Aorta (tissue), 5 donors: ENCODE data around the gene GAL3ST3. TPM values are rescaled to one million over a fixed set of nuclear protein-coding genes. Genes with fewer than 3 reads are reported as not detected.
"Not testable (repeated sequence)": the region's sequence is repeated elsewhere in the genome, so short reads cannot be mapped to it uniquely, and the experiment has no call there.

Experiments
- ATAC-seq: fragments of 200-7000 bp; cut with Tn5 transposase; one replicate; pipeline ENCODE4 v1.9.1; 2022; ENCODE audit warnings: moderate library complexity; ENCODE audit not compliant: low FRiP score
- DNase-seq, 2 donors: peaks; one replicate each; pipeline ENCODE4 v3.0.0-alpha.2; 2020
- H3K27ac ChIP-seq, 2 donors: one replicate each; pipeline ENCODE4 v1.5.1; 2013; ENCODE audit warnings: low read length in 2 of 2, mild to moderate bottlenecking in 2 of 2, moderate library complexity in 2 of 2, control low read depth in 1 of 2, inconsistent platforms in 1 of 2, low read depth in 1 of 2
- H3K27me3 ChIP-seq, 2 donors: one replicate each; pipeline ENCODE4 v1.6.1; 2013; ENCODE audit warnings: control low read depth in 1 of 2, low read length in 1 of 2, mild to moderate bottlenecking in 1 of 2, moderate library complexity in 1 of 2; ENCODE audit not compliant: insufficient read depth in 2 of 2, control insufficient read depth in 1 of 2
- H3K36me3 ChIP-seq, 2 donors: one replicate each; pipeline ENCODE4 v1.6.1; 2013; ENCODE audit warnings: control low read depth in 1 of 2, low read length in 1 of 2, mild to moderate bottlenecking in 1 of 2; ENCODE audit not compliant: insufficient read depth in 2 of 2, control insufficient read depth in 1 of 2
- H3K4me1 ChIP-seq, 2 donors: one replicate each; pipeline ENCODE4 v1.6.1; 2013; ENCODE audit warnings: low read length in 2 of 2, control low read depth in 1 of 2, mild to moderate bottlenecking in 1 of 2, moderate library complexity in 1 of 2; ENCODE audit not compliant: insufficient read depth in 2 of 2, control insufficient read depth in 1 of 2
- H3K4me3 ChIP-seq, 2 donors: one replicate each; pipeline ENCODE4 v1.5.1; 2013; ENCODE audit warnings: low read length in 2 of 2, control low read depth in 1 of 2, mild to moderate bottlenecking in 1 of 2
- H3K9me3 ChIP-seq: one replicate; pipeline ENCODE4 v1.6.1; 2013; ENCODE audit warnings: mild to moderate bottlenecking, low read length; ENCODE audit not compliant: control insufficient read depth
- WGBS, 2 donors: extraction: QIAGEN DNeasy Blood & Tissue Kit; methylation state at CpG; one replicate each; pipeline ENCODE4 v1.1.7; 2013; 5-methylcytosine and 5-hydroxymethylcytosine counted together
- intact Hi-C, 2 donors: fragments of 100-400 bp; cut with DNase I; formaldehyde crosslinking; loops; one replicate each; pipeline versions ENCODE4 v1.14.2 to v1.15.0; 2022
- polyA plus RNA-seq, 2 donors: library from polyadenylated mRNA; stranded (reverse); fragments of 200-250 nt; gene quantifications; one replicate each; pipeline ENCODE4 v1.2.3, GENCODE V29; 2013
- total RNA-seq, 2 donors: library from RNA; stranded (reverse); fragmentation: NEBNext Ultra II Directional; extraction: Animal tissue kit (Norgen Biotek cat#: 25700); gene quantifications; one replicate each; pipeline ENCODE4 v1.2.1, GENCODE V29; 2021
- donor health status: healthy with polysubstance abuse.
- donor health status: Bipolar disorder and iron deficiency.
- donor health status: DM: no; HTN: no; CAD: no.
- donor health status: DM: no; HTN: no; CAD: no.
- donor health status: DM: yes; HTN: yes; CAD: no.

The GAL3ST3 gene
- total and polyA plus RNA-seq, 4 donors: not detected

- WGBS, 2 donors: 20 to 22% methylated on average over 5 of the region's 5 CpGs
- Histone ChIP-seq H3K4me3 (no peak overlapping the region), H3K4me1 (peaks cover 5 to 12% of the 10 kb centered on the region in 2 donors), H3K27me3 (no peaks in the 10 kb centered on the region), H3K9me3 (no peaks in the 10 kb centered on the region), H3K27ac (peak overlapping the region in 1 of 2 donors; percentile 29), H3K36me3 (no peaks in the 10 kb centered on the region)
- ATAC-seq (no peak), DNase-seq (peak in 1 of 2 donors; percentile 77)
- intact Hi-C loops: no loop called here
Observed at GRCh38 chr11:66081505-66081904, 32.5 kb upstream of the GAL3ST3 start.

- H3K27me3 ChIP-seq: no peaks in the 10 kb centered on the region
- no peaks in the 10 kb centered on the region for H3K36me3 ChIP-seq
- peaks cover 7 to 12% of the 10 kb centered on the region in 2 donors for H3K4me1 ChIP-seq
- H3K4me3 ChIP-seq: no peak overlapping the region
- 50 to 52% methylated on average over 9 of the region's 9 CpGs for WGBS, 2 donors
- intact Hi-C loops: no loop called here
- ATAC-seq (peak; percentile 80), DNase-seq (peak; percentile 76 to 83)
- no peaks in the 10 kb centered on the region for H3K9me3 ChIP-seq
- H3K27ac ChIP-seq: peak overlapping the region in 1 of 2 donors; percentile 55
Observed at GRCh38 chr11:66080055-66080817, 31.3 kb upstream of the GAL3ST3 start.

GRCh38 chr11:66078949-66079348 is 30.0 kb upstream of the GAL3ST3 start:
- intact Hi-C loops: loop anchor here in 1 of 2 donors (10.0 kb wide), 1 partner anchor 186 kb away; the partner anchor contains the start of gene RAB1B
- not testable (repeated sequence) for H3K36me3 ChIP-seq, H3K27me3 ChIP-seq, H3K9me3 ChIP-seq, ATAC-seq, H3K4me3 ChIP-seq, DNase-seq, H3K27ac ChIP-seq
- peaks cover 7 to 10% of the 10 kb centered on the region in 2 donors for H3K4me1 ChIP-seq
- 84 to 85% methylated on average over 7 of the region's 7 CpGs for WGBS, 2 donors

- peaks cover 4 to 5% of the 10 kb centered on the region in 2 donors for H3K4me1 ChIP-seq
- no peaks in the 10 kb centered on the region for H3K27me3 ChIP-seq
- DNase-seq: no peak
- WGBS, 2 donors: 83 to 84% methylated on average over 3 of the region's 3 CpGs
- no peak overlapping the region for H3K27ac ChIP-seq
- no peak overlapping the region for H3K4me3 ChIP-seq
- intact Hi-C loops: loop anchor here in 1 of 2 donors (10.0 kb wide), 1 partner anchor 187 kb away; the partner anchor contains the start of gene RAB1B
- H3K9me3 ChIP-seq: no peaks in the 10 kb centered on the region
- no peak for ATAC-seq
- H3K36me3 ChIP-seq: peaks cover 0 to 2% of the 10 kb centered on the region in 2 donors
Observed at GRCh38 chr11:66077927-66078326, 29.0 kb upstream of the GAL3ST3 start.

- Histone ChIP-seq H3K27ac (peak overlapping the region in 1 of 2 donors; percentile 38), H3K4me3 (no peak overlapping the region), H3K4me1 (peaks cover 3 to 4% of the 10 kb centered on the region in 2 donors), H3K27me3 (no peaks in the 10 kb centered on the region), H3K9me3 (no peaks in the 10 kb centered on the region), H3K36me3 (peaks cover 0 to 2% of the 10 kb centered on the region in 2 donors)
- no peak for DNase-seq
- intact Hi-C loops: loop anchor here in 1 of 2 donors (10.0 kb wide), 1 partner anchor 188 kb away; the partner anchor contains the start of gene RAB1B
- ATAC-seq: no peak
- 33% methylated on average over 9 of the region's 9 CpGs for WGBS, 2 donors
Observed at GRCh38 chr11:66076561-66076960, 27.6 kb upstream of the GAL3ST3 start.

- Histone ChIP-seq H3K27me3 (no peaks in the 10 kb centered on the region), H3K36me3 (peaks cover 0 to 2% of the 10 kb centered on the region in 2 donors), H3K4me3 (no peak overlapping the region), H3K4me1 (peaks cover 0 to 3% of the 10 kb centered on the region in 2 donors), H3K9me3 (no peaks in the 10 kb centered on the region), H3K27ac (no peak overlapping the region)
- ATAC-seq (no peak), DNase-seq (no peak)
- intact Hi-C loops: loop anchor here in 1 of 2 donors (10.0 kb wide), 1 partner anchor 190 kb away; the partner anchor contains the start of gene RAB1B
- 96 to 97% methylated on average over 4 of the region's 4 CpGs for WGBS, 2 donors
Observed at GRCh38 chr11:66075273-66075672, 26.3 kb upstream of the GAL3ST3 start.

GRCh38 chr11:66073669-66074068 is 24.7 kb upstream of the GAL3ST3 start:
- Histone ChIP-seq H3K4me3 (no peak overlapping the region), H3K27ac (no peak overlapping the region), H3K9me3 (no peaks in the 10 kb centered on the region), H3K27me3 (no peaks in the 10 kb centered on the region), H3K36me3 (peaks cover 0 to 2% of the 10 kb centered on the region in 2 donors), H3K4me1 (peaks cover 0 to 3% of the 10 kb centered on the region in 2 donors)
- WGBS, 2 donors: 89 to 96% methylated on average over 1 of the region's 1 CpG
- no peak for ATAC-seq
- intact Hi-C loops: loop anchor here in 1 of 2 donors (10.0 kb wide), 1 partner anchor 191 kb away; the partner anchor contains the start of gene RAB1B
- no peak for DNase-seq

GRCh38 chr11:66072518-66072917 is 23.6 kb upstream of the GAL3ST3 start:
- H3K4me1 ChIP-seq: peaks cover 0 to 3% of the 10 kb centered on the region in 2 donors
- intact Hi-C loops: loop anchor here in 1 of 2 donors (10.0 kb wide), 1 partner anchor 192 kb away; the partner anchor contains the start of gene RAB1B

More at GRCh38 chr11:66072518-66072917, 23.6 kb upstream of the GAL3ST3 start:
- Histone ChIP-seq H3K36me3 (peaks cover 0 to 5% of the 10 kb centered on the region in 2 donors), H3K9me3 (no peaks in the 10 kb centered on the region), H3K27me3 (no peaks in the 10 kb centered on the region), H3K27ac (peak overlapping the region in 1 of 2 donors; percentile 13), H3K4me3 (no peak overlapping the region)
- WGBS, 2 donors: 61 to 62% methylated on average over 8 of the region's 8 CpGs
- DNase-seq (no peak), ATAC-seq (no peak)
